SK-N-MC (cell line): Measurements from ENCODE around the gene LINGO1.
A peak's percentile ranks its signal among the peaks of the same experiment; 100 is the strongest.

ENCODE experiments used
- DNase-seq: peaks from one replicate; pipeline ENCODE4 v3.0.0-alpha.2; 2011; ENCODE audit warnings: low read depth, low spot score
- H3K27ac ChIP-seq: fragments of 200-600 bp; sonication (generic); 2 replicates; pipeline ENCODE4 v1.5.1; 2016; ENCODE audit warnings: mixed run types
- H3K36me3 ChIP-seq: fragments of 200-600 bp; sonication (generic); 2 replicates; pipeline ENCODE4 v1.6.1; 2017; ENCODE audit warnings: antibody characterized with exemption, low read length, mixed read lengths; ENCODE audit not compliant: insufficient read depth
- H3K4me3 ChIP-seq: fragments of 200-600 bp; sonication (generic); 2 replicates; pipeline ENCODE4 v1.5.1; 2016
- H3K9ac ChIP-seq: fragments of 200-600 bp; sonication (generic); 2 replicates; pipeline ENCODE4 v1.8.0; 2017; ENCODE audit warnings: mixed run types, mixed read lengths; ENCODE audit not compliant: insufficient read length
- H3K9me3 ChIP-seq: fragments of 200-600 bp; sonication (generic); 2 replicates; pipeline ENCODE4 v1.6.1; 2017; ENCODE audit warnings: low read depth, mild to moderate bottlenecking, antibody characterized with exemption, low read length, moderate library complexity, mixed read lengths
- EZH2 ChIP-seq: fragments of 200-600 bp; sonication (generic); IDR thresholded peaks from one replicate; pipeline ENCODE4 v1.6.1; 2017; ENCODE audit warnings: antibody characterized with exemption
- FOXP2 ChIP-seq: optimal IDR thresholded peaks from 2 replicates; pipeline ENCODE3; 2011; ENCODE audit warnings: mild to moderate bottlenecking, moderate library complexity; ENCODE audit not compliant: insufficient read depth; ENCODE audit errors: extremely low read length, control extremely low read depth
- POLR2AphosphoS5 ChIP-seq: IDR thresholded peaks from 2 replicates; pipeline ENCODE4 v1.6.1; 2012; ENCODE audit warnings: mild to moderate bottlenecking, low read depth, low read length, borderline replicate concordance

The LINGO1 gene

DNA sequence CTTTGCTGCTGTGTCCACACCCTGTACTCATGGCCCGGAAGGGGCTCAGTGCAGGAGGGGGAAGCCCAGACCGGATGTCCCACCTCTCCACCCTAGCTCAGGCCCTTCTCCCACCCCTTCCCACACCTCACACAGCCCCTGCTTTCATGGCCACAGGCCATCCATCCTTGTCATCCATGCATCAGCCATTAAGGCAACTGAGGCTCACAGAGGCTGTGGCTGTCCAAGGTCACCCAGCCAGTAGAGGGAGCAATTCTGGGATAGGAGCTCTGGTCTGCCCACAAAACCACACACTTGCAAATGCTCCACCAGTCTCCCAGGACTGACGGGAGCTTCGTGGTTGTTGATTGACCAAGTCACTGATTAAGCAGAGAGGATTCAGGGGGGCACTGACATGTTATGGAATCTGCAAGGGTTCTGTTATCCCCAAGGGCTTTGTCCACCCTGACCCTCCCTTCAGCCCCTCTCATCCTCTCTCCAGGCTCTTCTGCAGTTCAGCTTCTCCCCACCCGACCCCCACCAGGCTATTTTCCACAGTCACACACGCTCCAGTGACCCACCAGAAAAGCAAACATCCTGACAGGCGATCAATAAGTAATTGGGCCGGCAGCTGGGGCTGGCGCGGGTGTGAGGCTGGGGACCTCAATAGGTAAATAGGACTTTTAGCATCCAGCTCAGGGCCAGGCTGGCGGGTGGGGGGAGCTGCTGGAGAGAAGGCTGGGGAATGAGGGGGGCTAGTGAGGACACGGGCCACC lies 15.1 kb downstream of the LINGO1 start:
- no peak overlapping the region for H3K4me3 ChIP-seq
- TF ChIP-seq EZH2 (no peak), FOXP2 (no peak), POLR2AphosphoS5 (no peak)
- no peak overlapping the region for H3K27ac ChIP-seq
- no peak overlapping the region for H3K9ac ChIP-seq
- H3K9me3 ChIP-seq: no peaks in the 10 kb centered on the region
- H3K36me3 ChIP-seq: peaks cover 17% of the 10 kb centered on the region; the same call in 1 of the 2 replicates
- no peak for DNase-seq

DNA sequence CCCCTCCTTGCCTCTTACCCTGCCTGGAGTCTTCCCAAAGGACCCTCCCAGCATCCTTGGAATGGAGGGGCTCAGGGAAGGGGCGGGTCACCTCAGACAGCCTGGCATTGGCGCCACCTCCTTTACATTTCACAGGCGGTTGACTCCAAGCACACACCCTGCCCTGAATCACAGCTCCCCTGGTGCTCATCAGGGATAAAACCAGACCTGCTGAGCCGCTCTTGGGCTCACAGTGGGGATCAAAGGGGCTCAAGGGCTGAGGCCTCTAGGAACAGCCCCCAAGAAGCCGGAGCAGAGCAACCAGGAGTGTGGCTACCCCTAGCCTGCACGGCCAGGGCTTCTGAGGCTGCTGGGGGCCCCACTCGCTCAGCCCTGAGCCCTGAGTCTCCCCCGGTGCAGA lies 16.6 kb downstream of the LINGO1 start:
- Histone ChIP-seq H3K36me3 (peaks cover 17% of the 10 kb centered on the region; the same call in 1 of the 2 replicates), H3K9me3 (no peaks in the 10 kb centered on the region), H3K9ac (no peak overlapping the region), H3K4me3 (no peak overlapping the region), H3K27ac (no peak overlapping the region)
- no peak for TF ChIP-seq POLR2AphosphoS5
- TF ChIP-seq EZH2: no peak
- no peak for TF ChIP-seq FOXP2
- no peak for DNase-seq

DNA sequence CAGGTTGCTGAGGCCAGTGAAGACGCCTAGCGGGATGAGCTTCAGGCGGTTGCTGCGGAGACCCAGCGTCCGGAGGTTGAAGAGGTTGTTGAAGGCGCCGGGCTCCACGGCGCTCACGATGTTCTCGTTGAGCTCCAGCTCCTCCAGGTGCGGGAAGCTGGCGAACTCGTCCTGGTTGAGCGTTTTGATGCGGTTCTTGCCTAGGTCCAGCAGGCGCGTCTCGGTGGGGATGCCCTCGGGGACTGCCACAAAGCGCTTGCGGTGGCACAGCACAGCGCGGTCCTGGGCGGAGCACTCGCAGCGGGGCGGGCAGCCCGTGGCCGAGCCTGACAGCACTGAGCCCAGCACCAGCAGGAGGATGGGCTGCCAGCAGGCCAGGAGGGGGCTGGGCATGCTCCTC lies 17.2 kb downstream of the LINGO1 start:
- peaks cover 17% of the 10 kb centered on the region; the same call in 1 of the 2 replicates for H3K36me3 ChIP-seq
- no peak for DNase-seq
- TF ChIP-seq POLR2AphosphoS5: no peak
- TF ChIP-seq FOXP2: no peak
- TF ChIP-seq EZH2: no peak
- no peaks in the 10 kb centered on the region for H3K9me3 ChIP-seq
- no peak overlapping the region for H3K4me3 ChIP-seq
- no peak overlapping the region for H3K27ac ChIP-seq
- H3K9ac ChIP-seq: no peak overlapping the region

DNA sequence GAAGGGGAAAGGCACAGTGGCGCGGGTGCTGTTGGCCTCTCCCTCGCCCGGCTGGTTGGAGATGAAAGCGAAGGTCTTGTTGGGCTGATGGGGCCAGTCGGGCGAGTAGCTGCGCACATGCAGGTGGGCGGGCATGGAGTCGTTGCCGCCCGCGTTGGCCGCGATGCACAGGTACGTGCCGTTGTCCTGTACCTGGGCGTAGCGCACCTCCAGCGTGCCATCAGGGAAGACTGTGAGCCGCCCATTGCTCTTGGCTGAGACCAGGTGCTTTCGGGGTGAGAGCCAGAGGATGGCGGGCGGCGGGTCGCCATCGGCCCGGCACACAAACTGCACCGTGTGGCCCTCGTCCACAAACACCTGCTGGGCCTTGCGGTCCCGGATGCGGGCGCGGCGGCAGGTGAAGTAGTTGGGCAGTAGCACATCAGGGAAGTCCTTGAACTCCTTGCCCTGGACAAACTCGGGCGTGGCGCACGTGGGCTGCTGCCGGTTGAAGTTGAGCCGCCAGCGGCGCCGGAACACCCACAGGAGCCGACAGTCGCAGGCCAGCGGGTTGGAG lies 18.4 kb downstream of the LINGO1 start:
- no peak overlapping the region for H3K4me3 ChIP-seq
- TF ChIP-seq EZH2: no peak
- TF ChIP-seq POLR2AphosphoS5: no peak
- TF ChIP-seq FOXP2: no peak
- peaks cover 17% of the 10 kb centered on the region; the same call in 1 of the 2 replicates for H3K36me3 ChIP-seq
- no peaks in the 10 kb centered on the region for H3K9me3 ChIP-seq
- DNase-seq: no peak
- no peak overlapping the region for H3K9ac ChIP-seq
- H3K27ac ChIP-seq: no peak overlapping the region

DNA sequence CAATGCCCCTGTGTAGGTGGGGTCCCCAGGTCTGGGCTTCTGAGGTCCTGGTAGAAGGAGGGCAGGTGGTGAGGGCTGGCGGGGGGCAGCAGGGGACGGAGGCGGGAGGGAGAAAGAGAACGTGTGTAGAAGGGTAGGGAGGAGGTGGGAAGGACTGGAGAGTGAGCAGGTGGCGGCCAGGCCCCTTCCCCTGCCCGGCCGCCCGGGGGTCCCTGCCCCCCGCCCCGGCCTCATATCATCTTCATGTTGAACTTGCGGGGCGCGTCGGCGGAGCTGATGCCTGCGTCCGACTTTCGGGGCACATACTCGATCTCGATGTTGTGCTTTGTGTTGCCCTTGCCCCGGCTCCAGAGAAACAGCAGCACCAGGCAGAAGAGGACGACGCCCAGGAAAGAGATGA lies 18.9 kb downstream of the LINGO1 start:
- DNase-seq: no peak
- no peak overlapping the region for H3K4me3 ChIP-seq
- H3K9ac ChIP-seq: no peak overlapping the region
- TF ChIP-seq EZH2 (no peak), FOXP2 (no peak), POLR2AphosphoS5 (no peak)
- H3K27ac ChIP-seq: peak overlapping the region; percentile 63; the same call in 1 of the 2 replicates
- H3K36me3 ChIP-seq: peaks cover 17% of the 10 kb centered on the region; the same call in 1 of the 2 replicates
- H3K9me3 ChIP-seq: no peaks in the 10 kb centered on the region

DNA sequence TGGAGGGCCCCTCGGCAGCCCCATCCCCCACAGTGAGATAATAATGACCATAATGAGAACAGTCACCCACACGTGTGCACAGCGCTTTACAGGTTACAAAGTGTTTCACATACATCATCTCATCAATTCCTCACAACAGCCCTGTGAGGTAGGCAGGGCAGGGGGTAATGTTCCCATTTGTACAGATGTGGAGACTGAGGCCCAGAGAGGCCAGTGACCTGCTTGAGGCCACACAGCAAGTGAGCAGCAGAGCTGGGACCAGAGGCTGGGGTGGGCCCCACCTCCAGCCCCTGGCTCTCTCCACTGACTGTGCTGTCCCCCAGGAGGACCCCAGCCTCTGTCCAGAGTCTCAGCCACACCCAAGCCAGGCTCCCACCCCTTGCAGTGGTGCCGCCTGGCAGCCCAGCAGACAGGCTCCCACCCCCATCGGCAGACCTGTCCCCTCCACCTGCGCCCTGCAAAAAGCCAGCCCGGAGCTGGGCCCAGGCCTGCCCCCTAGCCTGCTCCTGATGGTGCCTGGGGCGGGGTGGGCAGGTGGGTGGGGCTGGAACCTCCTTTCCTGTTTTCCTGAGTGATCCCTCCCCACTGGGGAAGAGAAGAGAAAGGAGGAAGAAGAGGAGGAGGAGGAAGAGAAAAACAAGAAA lies 19.6 kb downstream of the LINGO1 start:
- Histone ChIP-seq H3K9ac (no peak overlapping the region), H3K27ac (peak overlapping the region; percentile 63; the same call in 1 of the 2 replicates), H3K4me3 (no peak overlapping the region), H3K36me3 (peaks cover 17% of the 10 kb centered on the region; the same call in 1 of the 2 replicates), H3K9me3 (no peaks in the 10 kb centered on the region)
- no peak for DNase-seq
- TF ChIP-seq EZH2: no peak
- no peak for TF ChIP-seq FOXP2
- no peak for TF ChIP-seq POLR2AphosphoS5

DNA sequence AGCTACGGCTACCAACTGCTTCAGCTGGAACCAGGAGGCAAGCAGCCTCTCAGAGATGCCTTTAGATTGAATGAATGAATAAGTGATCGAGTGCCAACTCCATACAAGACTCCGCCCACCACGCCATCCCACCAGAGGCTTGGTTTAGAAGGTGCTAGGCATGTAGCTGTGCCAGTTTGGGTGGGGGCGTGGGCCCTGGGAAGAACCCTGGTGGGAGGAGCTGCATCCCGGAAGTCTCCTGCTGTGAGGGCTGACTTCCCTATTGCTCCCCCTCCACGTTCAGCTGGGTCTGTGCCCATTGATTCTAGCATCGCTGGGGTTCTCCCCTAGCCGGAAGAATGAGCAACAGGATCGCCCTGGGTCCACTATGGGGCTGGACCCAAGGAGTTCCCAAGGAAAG lies 20.9 kb downstream of the LINGO1 start:
- H3K9me3 ChIP-seq: no peaks in the 10 kb centered on the region
- H3K27ac ChIP-seq: peak overlapping the region; percentile 49
- no peak for TF ChIP-seq EZH2
- TF ChIP-seq FOXP2: peak; percentile 79
- TF ChIP-seq POLR2AphosphoS5: 0 out of 2 replicates have a peak, but pooled peaks have one; percentile 28
- H3K9ac ChIP-seq: no peak overlapping the region
- peak; percentile 70 for DNase-seq
- peak overlapping the region; percentile 53 for H3K4me3 ChIP-seq
- H3K36me3 ChIP-seq: peaks cover 17% of the 10 kb centered on the region; the same call in 1 of the 2 replicates

DNA sequence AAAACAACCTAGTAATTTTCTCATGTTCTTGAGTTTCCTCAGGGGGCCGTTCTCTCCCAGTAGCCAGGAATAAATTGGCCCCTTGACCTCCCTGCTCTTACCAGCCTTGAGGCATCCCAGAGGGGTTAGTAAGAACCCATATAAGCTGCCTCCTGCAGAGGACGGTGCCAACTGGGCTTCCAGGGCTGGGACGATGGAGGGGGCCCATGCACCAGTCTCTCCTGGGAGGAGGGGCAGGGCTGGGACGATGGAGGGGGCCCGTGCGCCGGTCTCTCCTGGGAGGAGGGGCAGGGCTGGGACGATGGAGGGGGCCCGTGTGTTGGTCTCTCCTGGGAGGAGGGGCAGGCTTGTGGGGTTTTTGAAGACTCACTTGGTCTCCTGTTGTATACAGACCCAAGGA lies 22.0 kb downstream of the LINGO1 start:
- TF ChIP-seq EZH2: no peak
- TF ChIP-seq FOXP2: no peak
- no peak for TF ChIP-seq POLR2AphosphoS5
- H3K4me3 ChIP-seq: no peak overlapping the region
- H3K9me3 ChIP-seq: no peaks in the 10 kb centered on the region
- peak overlapping the region; percentile 48 for H3K27ac ChIP-seq
- peaks cover 17% of the 10 kb centered on the region; the same call in 1 of the 2 replicates for H3K36me3 ChIP-seq
- no peak overlapping the region for H3K9ac ChIP-seq
- DNase-seq: no peak
